Omental fat pad (tissue), 4 donors: Measurements from ENCODE around the gene VEGFA. TPM values are rescaled to one million over a fixed set of nuclear protein-coding genes. Genes with fewer than 3 reads are reported as not detected.

Source experiments
- ATAC-seq: fragments of 150-250 bp; one replicate; pipeline ENCODE4 v1.9.1; 2016; ENCODE audit warnings: mild to moderate bottlenecking, moderate library complexity; ENCODE audit not compliant: low FRiP score
- DNase-seq: peaks from one replicate; pipeline ENCODE4 v3.0.0-alpha.2; 2019; ENCODE audit warnings: low spot score
- CTCF ChIP-seq, 3 donors: fragments of 450-650 bp; IDR thresholded peaks; one replicate each; pipeline ENCODE4 v1.5.1; 2016 to 2017; ENCODE audit warnings: antibody characterized with exemption in 3 of 3, mild to moderate bottlenecking in 3 of 3, moderate library complexity in 2 of 3
- small RNA-seq: library from RNA; depleted of rRNA; stranded (forward); fragments of <200 nt; gene quantifications from one replicate; pipeline ENCODE3, GENCODE V24; 2016
- total RNA-seq, 4 donors: library from RNA; depleted of rRNA; stranded (reverse); fragments of >200 nt; gene quantifications; one replicate each; pipeline ENCODE4 v1.1.0, GENCODE V29; 2016

Gene VEGFA
- total RNA-seq, 4 donors from 2014 or later: 157 to 656 (median 510) TPM

- DNase-seq (no peak), ATAC-seq (peak; percentile 39)
- TF ChIP-seq CTCF (IDR thresholded peaks at IDR 0.05): no peak
These were observed 61.2 kb downstream of the VEGFA start for GRCh38 chr6:43831191-43831590.

GRCh38 chr6:43833223-43833995, 63.4 kb downstream of the VEGFA start:
- no peak for TF ChIP-seq CTCF (IDR thresholded peaks at IDR 0.05)
- ATAC-seq (no peak), DNase-seq (no peak)

GRCh38 chr6:43833996-43834390, 64.0 kb downstream of the VEGFA start:
- DNase-seq (no peak), ATAC-seq (no peak)
- no peak for TF ChIP-seq CTCF (IDR thresholded peaks at IDR 0.05)

- ATAC-seq: no peak
- no peak for DNase-seq
- no peak for TF ChIP-seq CTCF (IDR thresholded peaks at IDR 0.05)
These were observed 64.6 kb downstream of the VEGFA start for GRCh38 chr6:43834528-43835155.

- no peak for DNase-seq
- no peak for TF ChIP-seq CTCF (IDR thresholded peaks at IDR 0.05)
- no peak for ATAC-seq
These were observed 65.9 kb downstream of the VEGFA start for GRCh38 chr6:43835872-43836419.

Small RNA genes lying within 50 kb of the gene (small RNA-seq; reads per million reads assigned to genes)
- not detected for gene AL136131.3

Other genes starting within 250 kb of the VEGFA start
- 100 to 1,000 TPM in 1 of 4 donors, 10 to 100 TPM in 3; 16.1 to 138 (median 21.9) TPM for gene XPO5, start 194.2 kb upstream of the VEGFA start, total RNA-seq
- 10 to 100 TPM in 1 of 4 donors, 1 to 10 TPM in 3; 8.3 to 11.0 (median 9.2) TPM for gene POLH, start 194.0 kb upstream of the VEGFA start, total RNA-seq
- gene GTPBP2, start 140.9 kb upstream of the VEGFA start, total RNA-seq: 10 to 100 TPM; 37.5 to 65.7 (median 44.0) TPM
- gene MAD2L1BP, start 134.4 kb upstream of the VEGFA start, total RNA-seq: 10 to 100 TPM; 26.3 to 49.0 (median 33.1) TPM
- gene RSPH9, start 125.2 kb upstream of the VEGFA start, total RNA-seq: under 1 TPM in 2 of 4 donors, not detected in 2; 0.09 to 0.44 TPM
- 10 to 100 TPM; 30.3 to 54.7 (median 42.5) TPM for gene MRPS18A, start 82.4 kb upstream of the VEGFA start, total RNA-seq